Calu3 (cell line): ENCODE data around the gene USP46. TPM values are rescaled to one million over a fixed set of nuclear protein-coding genes. Genes with fewer than 3 reads are reported as not detected.

Experiments used
- BruUV-seq: library from RNA; stranded (reverse); fragments of 400-500 nt; replicated peaks from 2 replicates; lab custom pipeline; 2021; lab: Mats Ljungman, UMichigan
- CTCF ChIA-PET: fragments of 300-600 bp; sonication (Branson Sonifier 250); formaldehyde crosslinking; loops from one replicate; lab custom pipeline; 2022; ENCODE audit warnings: antibody characterized with exemption; lab: Charles Lee
- DNase-seq: peaks from one replicate; pipeline ENCODE4 v3.0.0; 2022
- H3K27ac Mint-ChIP-seq: one replicate; pipeline ENCODE4 v1.8.0; 2022; ENCODE audit warnings: mixed read lengths; ENCODE audit not compliant: unreplicated experiment
- H3K27me3 Mint-ChIP-seq: one replicate; pipeline ENCODE4 v1.8.0; 2022; ENCODE audit warnings: mixed read lengths; ENCODE audit not compliant: unreplicated experiment
- H3K36me3 Mint-ChIP-seq: one replicate; pipeline ENCODE4 v1.8.0; 2022; ENCODE audit warnings: mild to moderate bottlenecking, moderate library complexity, mixed read lengths; ENCODE audit not compliant: insufficient read depth, unreplicated experiment
- H3K4me1 Mint-ChIP-seq: one replicate; pipeline ENCODE4 v1.8.0; 2022; ENCODE audit warnings: mild to moderate bottlenecking, low read depth, mixed read lengths; ENCODE audit not compliant: unreplicated experiment
- H3K4me3 Mint-ChIP-seq: one replicate; pipeline ENCODE4 v1.8.0; 2022; ENCODE audit warnings: mild to moderate bottlenecking, low read depth, moderate library complexity, mixed read lengths; ENCODE audit not compliant: unreplicated experiment
- H3K9me3 Mint-ChIP-seq: one replicate; pipeline ENCODE4 v1.8.0; 2022; ENCODE audit warnings: low read depth, mixed read lengths; ENCODE audit not compliant: unreplicated experiment
- intact Hi-C: fragments of 100-400 bp; cut with micrococcal nuclease; formaldehyde crosslinking; loops from one replicate; pipeline ENCODE4 v1.10.0; 2022; ENCODE audit not compliant: unreplicated experiment
- total RNA-seq: library from RNA; stranded (reverse); gene quantifications from 2 replicates; pipeline ENCODE4 v1.2.3, GENCODE V29; 2022
- TF ChIP-seq, protein P1 (sequence below): fragments of 200-600 bp; IDR thresholded peaks from one replicate; pipeline ENCODE4 v1.8.0; 2022; ENCODE audit warnings: antibody characterized with exemption; ENCODE audit not compliant: unreplicated experiment

Gene USP46
- total RNA-seq, 1 experiment from 2014 or later: 12.5 TPM

DNA sequence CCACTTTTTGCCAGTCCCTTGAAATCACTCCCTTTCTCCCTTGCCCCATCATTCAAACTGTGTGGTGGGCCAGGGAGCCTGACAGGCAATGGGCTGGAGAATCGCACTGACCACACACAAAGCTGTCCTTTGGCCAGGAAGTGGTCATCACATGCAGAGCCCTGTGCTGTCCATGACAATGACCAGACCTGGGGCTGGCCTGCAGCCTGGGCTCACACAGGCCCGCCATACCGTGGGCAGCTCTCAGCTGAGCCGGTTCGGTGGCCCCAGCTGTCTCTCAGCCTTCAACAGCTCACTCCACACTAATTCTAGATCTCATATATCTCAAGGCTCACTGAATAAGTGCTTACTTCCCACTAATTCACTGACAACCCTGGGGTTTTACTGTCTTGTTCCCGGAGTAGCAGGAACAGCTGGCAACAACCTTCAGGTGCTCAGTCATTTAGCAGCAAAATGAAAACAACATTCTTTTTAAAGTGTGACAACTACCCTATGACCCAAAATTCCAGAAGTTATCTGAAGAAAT lies 48.0 kb downstream of the USP46 start:
- H3K27me3 Mint-ChIP-seq: no peaks in the 10 kb centered on the region
- no peaks in the 10 kb centered on the region for H3K9me3 Mint-ChIP-seq
- no TSS peak for BruUV-seq
- H3K27ac Mint-ChIP-seq: no peak overlapping the region
- no peak overlapping the region for H3K4me3 Mint-ChIP-seq
- intact Hi-C loops: no loop called here
- TF ChIP-seq, protein P1, sequence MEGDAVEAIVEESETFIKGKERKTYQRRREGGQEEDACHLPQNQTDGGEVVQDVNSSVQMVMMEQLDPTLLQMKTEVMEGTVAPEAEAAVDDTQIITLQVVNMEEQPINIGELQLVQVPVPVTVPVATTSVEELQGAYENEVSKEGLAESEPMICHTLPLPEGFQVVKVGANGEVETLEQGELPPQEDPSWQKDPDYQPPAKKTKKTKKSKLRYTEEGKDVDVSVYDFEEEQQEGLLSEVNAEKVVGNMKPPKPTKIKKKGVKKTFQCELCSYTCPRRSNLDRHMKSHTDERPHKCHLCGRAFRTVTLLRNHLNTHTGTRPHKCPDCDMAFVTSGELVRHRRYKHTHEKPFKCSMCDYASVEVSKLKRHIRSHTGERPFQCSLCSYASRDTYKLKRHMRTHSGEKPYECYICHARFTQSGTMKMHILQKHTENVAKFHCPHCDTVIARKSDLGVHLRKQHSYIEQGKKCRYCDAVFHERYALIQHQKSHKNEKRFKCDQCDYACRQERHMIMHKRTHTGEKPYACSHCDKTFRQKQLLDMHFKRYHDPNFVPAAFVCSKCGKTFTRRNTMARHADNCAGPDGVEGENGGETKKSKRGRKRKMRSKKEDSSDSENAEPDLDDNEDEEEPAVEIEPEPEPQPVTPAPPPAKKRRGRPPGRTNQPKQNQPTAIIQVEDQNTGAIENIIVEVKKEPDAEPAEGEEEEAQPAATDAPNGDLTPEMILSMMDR: no peak
- no peaks in the 10 kb centered on the region for H3K36me3 Mint-ChIP-seq
- H3K4me1 Mint-ChIP-seq: no peaks in the 10 kb centered on the region
- CTCF ChIA-PET: no interaction called here
- DNase-seq: no peak

GRCh38 chr4:52606726-52607125 lies 52.4 kb downstream of the USP46 start:
- intact Hi-C loops: no loop called here
- Mint-ChIP-seq H3K4me1 (no peaks in the 10 kb centered on the region), H3K4me3 (no peak overlapping the region), H3K27me3 (no peaks in the 10 kb centered on the region), H3K36me3 (no peaks in the 10 kb centered on the region), H3K9me3 (no peaks in the 10 kb centered on the region), H3K27ac (no peak overlapping the region)
- no peak for DNase-seq
- CTCF ChIA-PET: no interaction called here
- no TSS peak for BruUV-seq
- TF ChIP-seq, protein P1: no peak

GRCh38 chr4:52606040-52606439 lies 53.1 kb downstream of the USP46 start:
- no TSS peak for BruUV-seq
- no peak overlapping the region for H3K4me3 Mint-ChIP-seq
- no peaks in the 10 kb centered on the region for H3K36me3 Mint-ChIP-seq
- H3K4me1 Mint-ChIP-seq: no peaks in the 10 kb centered on the region
- CTCF ChIA-PET: no interaction called here
- DNase-seq: no peak
- no peaks in the 10 kb centered on the region for H3K9me3 Mint-ChIP-seq
- H3K27ac Mint-ChIP-seq: no peak overlapping the region
- TF ChIP-seq, protein P1: no peak
- no peaks in the 10 kb centered on the region for H3K27me3 Mint-ChIP-seq
- intact Hi-C loops: no loop called here

GRCh38 chr4:52604215-52604614 lies 54.9 kb downstream of the USP46 start:
- H3K27me3 Mint-ChIP-seq: no peaks in the 10 kb centered on the region
- intact Hi-C loops: no loop called here
- no peaks in the 10 kb centered on the region for H3K36me3 Mint-ChIP-seq
- DNase-seq: no peak
- CTCF ChIA-PET: no interaction called here
- H3K4me3 Mint-ChIP-seq: no peak overlapping the region
- no peaks in the 10 kb centered on the region for H3K9me3 Mint-ChIP-seq
- BruUV-seq: no TSS peak
- H3K4me1 Mint-ChIP-seq: no peaks in the 10 kb centered on the region
- no peak overlapping the region for H3K27ac Mint-ChIP-seq
- TF ChIP-seq, protein P1: no peak
